PFSK-1 (cell line): ENCODE measurements around the gene CDC42BPG.

ENCODE experiments used
- POLR2AphosphoS5 ChIP-seq: IDR thresholded peaks from 2 replicates; pipeline ENCODE4 v1.6.1; 2012; ENCODE audit warnings: low read depth, mild to moderate bottlenecking, control low read depth, low read length, moderate library complexity
- REST ChIP-seq, 2 experiments: IDR thresholded peaks; 2 replicates each; pipeline versions ENCODE4 v1.6.1 to v1.8.0; 2011 to 2012; ENCODE audit warnings: low read depth in 2 of 2, low read length in 2 of 2, control low read depth in 1 of 2, inconsistent platforms in 1 of 2, mild to moderate bottlenecking in 1 of 2, moderate library complexity in 1 of 2; ENCODE audit not compliant: insufficient read depth in 1 of 2
- SIN3A ChIP-seq: IDR thresholded peaks from 2 replicates; pipeline ENCODE4 v1.6.1; 2012; ENCODE audit warnings: mild to moderate bottlenecking, low read length, moderate library complexity, borderline replicate concordance; ENCODE audit not compliant: insufficient read depth
- TAF1 ChIP-seq: IDR thresholded peaks from 2 replicates; pipeline ENCODE4 v1.6.1; 2012; ENCODE audit warnings: low read length, control low read depth, borderline replicate concordance; ENCODE audit not compliant: insufficient read depth

GRCh38 chr11:64835616-64836447 lies 8.6 kb downstream of the CDC42BPG start:
- TF ChIP-seq POLR2AphosphoS5 (no peak), REST (IDR thresholded peaks at IDR 0.05; ENCODE audit: insufficient read depth in 1 of 2, low read depth in 2 of 2, low read length in 2 of 2) (no peak), SIN3A (no peak), TAF1 (no peak)
